Testis (tissue), 3 donors: ENCODE results near the gene CENPQ. TPM values are rescaled to one million over a fixed set of nuclear protein-coding genes. Genes with fewer than 3 reads are reported as not detected.

Experiments used
- DNase-seq: peaks from one replicate; pipeline ENCODE4 v3.0.0-alpha.2; 2019
- H3K27ac ChIP-seq, 2 donors: fragments of 200-600 bp; sonication (generic); one replicate each; pipeline ENCODE4 v1.5.1; 2019
- H3K27me3 ChIP-seq: fragments of 200-600 bp; sonication (generic); one replicate; pipeline ENCODE4 v1.5.1; 2019
- H3K36me3 ChIP-seq: fragments of 200-600 bp; sonication (generic); one replicate; pipeline ENCODE4 v1.5.1; 2017; ENCODE audit warnings: low read depth; ENCODE audit errors: missing control alignments
- H3K4me1 ChIP-seq: fragments of 200-600 bp; sonication (generic); one replicate; pipeline ENCODE4 v1.5.1; 2019
- H3K4me3 ChIP-seq, 2 donors: fragments of 200-600 bp; sonication (generic); one replicate each; pipeline ENCODE4 v1.5.1; 2017 to 2019
- H3K9me3 ChIP-seq: fragments of 200-600 bp; sonication (generic); one replicate; pipeline ENCODE4 v1.5.1; 2017
- POLR2A ChIP-seq: fragments of 450-650 bp; IDR thresholded peaks from one replicate; pipeline ENCODE4 v1.6.1; 2017; ENCODE audit warnings: antibody characterized with exemption, mild to moderate bottlenecking, moderate library complexity
- WGBS, 2 donors: methylation state at CpG; one replicate each; pipeline ENCODE4 v1.1.5; 2018; 5-methylcytosine and 5-hydroxymethylcytosine counted together
- intact Hi-C: fragments of 100-400 bp; cut with DNase I; formaldehyde crosslinking; loops from one replicate; pipeline ENCODE4 v1.15.1; 2023; ENCODE audit warnings: low total_unique reads
- polyA plus RNA-seq: library from polyadenylated mRNA; stranded (reverse); fragments of 350-450 nt; fragmentation: Illumina TruSeq; extraction: RNeasy Lipid Tissue Mini Kit (QIAGEN cat#74804); gene quantifications from one replicate; pipeline ENCODE4 v1.2.3, GENCODE V29; 2014; ENCODE audit warnings: low read depth, low replicate concordance; ENCODE audit not compliant: insufficient read depth
- total RNA-seq, 2 donors: library from RNA; depleted of rRNA; stranded (reverse); fragments of >200 nt; gene quantifications; one replicate each; pipeline ENCODE4 v1.2.3, GENCODE V29; 2016
- TF ChIP-seq, protein P1 (sequence below), 3 experiments: fragments of 450-650 bp in 2 of 3; fragments of 200-600 bp in 1 of 3; sonication (generic) in 1 of 3; IDR thresholded peaks; one replicate each; pipeline ENCODE4 v1.5.1; 2016 to 2019; ENCODE audit warnings: antibody characterized with exemption in 3 of 3, mild to moderate bottlenecking in 2 of 3, moderate library complexity in 1 of 3

Gene CENPQ
- total and polyA plus RNA-seq, 3 donors from 2014 or later = 2.8 to 7.6 (median 3.8) TPM

DNA sequence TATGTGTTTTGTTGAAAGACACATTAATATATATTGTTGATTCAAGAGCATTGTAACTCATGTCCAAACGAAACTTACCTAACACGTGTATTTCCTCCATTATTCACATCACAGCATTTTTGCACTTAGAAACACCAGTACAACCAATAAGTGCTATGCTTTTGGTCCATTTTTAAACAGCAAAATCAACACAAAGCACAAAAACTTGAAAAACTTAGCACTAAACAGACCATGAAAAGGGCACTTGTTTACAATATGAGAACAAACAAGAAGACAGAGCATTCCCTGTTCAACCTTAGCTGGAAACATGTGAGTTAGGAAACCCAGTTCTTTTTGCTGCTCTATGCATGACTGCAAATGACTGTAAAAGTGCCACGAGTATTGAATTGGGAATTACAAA, 46.2 kb downstream of the CENPQ start:
- H3K4me1 ChIP-seq = no peaks in the 10 kb centered on the region
- no peaks in the 10 kb centered on the region for H3K9me3 ChIP-seq
- H3K36me3 ChIP-seq = no peaks in the 10 kb centered on the region
- TF ChIP-seq, protein P1, sequence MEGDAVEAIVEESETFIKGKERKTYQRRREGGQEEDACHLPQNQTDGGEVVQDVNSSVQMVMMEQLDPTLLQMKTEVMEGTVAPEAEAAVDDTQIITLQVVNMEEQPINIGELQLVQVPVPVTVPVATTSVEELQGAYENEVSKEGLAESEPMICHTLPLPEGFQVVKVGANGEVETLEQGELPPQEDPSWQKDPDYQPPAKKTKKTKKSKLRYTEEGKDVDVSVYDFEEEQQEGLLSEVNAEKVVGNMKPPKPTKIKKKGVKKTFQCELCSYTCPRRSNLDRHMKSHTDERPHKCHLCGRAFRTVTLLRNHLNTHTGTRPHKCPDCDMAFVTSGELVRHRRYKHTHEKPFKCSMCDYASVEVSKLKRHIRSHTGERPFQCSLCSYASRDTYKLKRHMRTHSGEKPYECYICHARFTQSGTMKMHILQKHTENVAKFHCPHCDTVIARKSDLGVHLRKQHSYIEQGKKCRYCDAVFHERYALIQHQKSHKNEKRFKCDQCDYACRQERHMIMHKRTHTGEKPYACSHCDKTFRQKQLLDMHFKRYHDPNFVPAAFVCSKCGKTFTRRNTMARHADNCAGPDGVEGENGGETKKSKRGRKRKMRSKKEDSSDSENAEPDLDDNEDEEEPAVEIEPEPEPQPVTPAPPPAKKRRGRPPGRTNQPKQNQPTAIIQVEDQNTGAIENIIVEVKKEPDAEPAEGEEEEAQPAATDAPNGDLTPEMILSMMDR (IDR thresholded peaks at IDR 0.05) = no peak
- TF ChIP-seq POLR2A = no peak
- DNase-seq = no peak
- no peaks in the 10 kb centered on the region for H3K27me3 ChIP-seq
- H3K27ac ChIP-seq = no peak overlapping the region
- intact Hi-C loops = no loop called here
- 72 to 87% methylated on average over 3 of the region's 3 CpGs for WGBS, 2 donors
- H3K4me3 ChIP-seq = no peak overlapping the region

- DNase-seq = no peak
- Histone ChIP-seq H3K36me3 (no peaks in the 10 kb centered on the region), H3K27ac (no peak overlapping the region), H3K4me1 (no peaks in the 10 kb centered on the region), H3K27me3 (no peaks in the 10 kb centered on the region), H3K4me3 (no peak overlapping the region), H3K9me3 (no peaks in the 10 kb centered on the region)
- TF ChIP-seq POLR2A = no peak
- TF ChIP-seq, protein P1 (IDR thresholded peaks at IDR 0.05) = no peak
- intact Hi-C loops = no loop called here
- 71 to 85% methylated on average over 2 of the region's 2 CpGs for WGBS, 2 donors
Observed at GRCh38 chr6:49513153-49513989, 50.2 kb downstream of the CENPQ start.

DNA sequence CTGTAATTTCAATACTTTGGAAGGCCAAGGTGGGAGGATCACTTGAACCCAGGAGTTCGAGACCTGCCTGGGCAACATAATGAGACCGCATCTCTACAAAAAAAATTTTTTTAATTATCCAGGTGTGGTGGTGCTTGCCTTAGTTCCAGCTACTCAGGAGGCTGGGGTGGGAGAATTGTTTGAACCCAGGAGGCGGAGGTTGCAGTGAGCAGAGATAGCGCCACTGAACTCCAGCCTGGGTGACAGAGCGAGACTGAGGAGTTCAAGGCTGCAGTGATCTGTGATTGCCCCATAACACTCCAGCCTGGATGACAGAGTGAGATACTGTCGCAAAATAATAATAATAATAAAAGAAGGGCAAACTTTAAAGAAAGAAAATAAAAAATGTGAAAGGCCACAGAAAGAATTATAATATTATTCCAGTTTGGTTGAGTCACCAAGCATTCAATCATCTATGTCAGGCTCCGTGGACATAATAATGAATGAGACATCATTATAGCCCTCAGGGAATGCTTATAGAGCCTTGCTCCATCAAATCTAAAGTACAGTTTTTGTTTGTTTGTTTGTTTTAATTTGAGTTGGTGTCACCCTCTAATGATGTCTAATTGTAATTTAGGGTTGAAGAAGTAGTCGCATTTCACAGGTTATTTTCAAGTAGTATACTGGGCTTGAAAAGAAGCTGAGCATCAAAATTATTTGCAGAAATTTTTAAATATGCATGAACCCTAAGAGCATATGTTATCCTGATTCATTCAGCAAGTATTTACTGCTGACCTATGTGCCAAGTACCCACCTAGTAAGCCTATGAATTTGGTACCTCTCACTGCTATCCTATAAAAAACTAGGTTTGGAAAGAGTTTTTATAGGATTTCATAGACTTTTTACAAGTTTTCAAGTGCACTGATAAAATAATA, 51.7 kb downstream of the CENPQ start:
- no peaks in the 10 kb centered on the region for H3K4me1 ChIP-seq
- H3K27ac ChIP-seq = no peak overlapping the region
- no peaks in the 10 kb centered on the region for H3K27me3 ChIP-seq
- H3K36me3 ChIP-seq = no peaks in the 10 kb centered on the region
- no peak for DNase-seq
- TF ChIP-seq, protein P1 (IDR thresholded peaks at IDR 0.05) = no peak
- no peak for TF ChIP-seq POLR2A
- no peaks in the 10 kb centered on the region for H3K9me3 ChIP-seq
- intact Hi-C loops = no loop called here
- WGBS, 2 donors = 84 to 87% methylated on average over 8 of the region's 8 CpGs
- H3K4me3 ChIP-seq = no peak overlapping the region

DNA sequence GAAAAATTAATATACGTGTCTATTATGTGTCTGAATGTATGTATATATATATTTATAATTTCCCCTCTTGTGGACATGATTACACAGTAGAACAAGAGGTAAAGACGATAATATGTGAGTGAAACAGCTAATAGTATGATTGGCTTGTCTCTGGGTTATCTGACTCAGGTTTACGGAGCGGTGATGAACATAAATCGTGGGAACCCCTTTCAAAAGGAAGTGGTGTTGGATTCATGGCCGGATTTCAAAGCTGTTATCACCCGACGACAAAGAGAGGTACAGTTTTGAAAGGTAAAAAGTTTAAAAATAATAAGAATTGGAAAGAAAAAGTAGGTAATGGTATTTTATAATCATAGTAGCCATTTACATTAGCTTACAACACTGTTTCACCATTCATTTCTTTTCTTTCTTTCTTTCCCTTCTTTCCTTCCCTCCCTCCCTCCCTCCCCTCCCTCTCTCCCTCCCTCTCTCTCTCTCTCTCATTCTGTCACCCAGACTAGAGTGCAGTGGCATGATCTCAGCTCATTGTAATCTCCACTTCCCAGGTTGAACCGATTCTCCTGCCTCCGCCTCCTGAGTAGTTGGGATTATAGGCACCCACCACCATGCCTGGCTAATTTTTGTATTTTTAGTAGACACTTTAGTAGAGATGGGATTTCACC, 52.4 kb downstream of the CENPQ start:
- WGBS, 2 donors = 67 to 69% methylated on average over 10 of the region's 10 CpGs
- no peaks in the 10 kb centered on the region for H3K4me1 ChIP-seq
- no peak overlapping the region for H3K4me3 ChIP-seq
- intact Hi-C loops = no loop called here
- H3K36me3 ChIP-seq = no peaks in the 10 kb centered on the region
- no peaks in the 10 kb centered on the region for H3K27me3 ChIP-seq
- DNase-seq = no peak
- no peak overlapping the region for H3K27ac ChIP-seq
- H3K9me3 ChIP-seq = no peaks in the 10 kb centered on the region
- TF ChIP-seq POLR2A = no peak
- TF ChIP-seq, protein P1 (IDR thresholded peaks at IDR 0.05) = no peak
